D721Med (cell line): ENCODE data around the gene GTF2F1.

Experiments
- DNase-seq: peaks from one replicate; pipeline ENCODE4 v3.0.0; 2011; ENCODE audit warnings: low spot score; ENCODE audit not compliant: insufficient read length
- FAIRE-seq: peaks from 2 replicates; lab custom pipeline; 2011; peaks lifted over from hg19 to GRCh38; lab: Jason Lieb, UNC
- CTCF ChIP-seq: IDR thresholded peaks from 2 replicates; pipeline ENCODE4 v1.5.1; 2012; ENCODE audit warnings: mild to moderate bottlenecking, control low read depth; ENCODE audit not compliant: insufficient read depth; ENCODE audit errors: missing control alignments

Gene GTF2F1

DNA sequence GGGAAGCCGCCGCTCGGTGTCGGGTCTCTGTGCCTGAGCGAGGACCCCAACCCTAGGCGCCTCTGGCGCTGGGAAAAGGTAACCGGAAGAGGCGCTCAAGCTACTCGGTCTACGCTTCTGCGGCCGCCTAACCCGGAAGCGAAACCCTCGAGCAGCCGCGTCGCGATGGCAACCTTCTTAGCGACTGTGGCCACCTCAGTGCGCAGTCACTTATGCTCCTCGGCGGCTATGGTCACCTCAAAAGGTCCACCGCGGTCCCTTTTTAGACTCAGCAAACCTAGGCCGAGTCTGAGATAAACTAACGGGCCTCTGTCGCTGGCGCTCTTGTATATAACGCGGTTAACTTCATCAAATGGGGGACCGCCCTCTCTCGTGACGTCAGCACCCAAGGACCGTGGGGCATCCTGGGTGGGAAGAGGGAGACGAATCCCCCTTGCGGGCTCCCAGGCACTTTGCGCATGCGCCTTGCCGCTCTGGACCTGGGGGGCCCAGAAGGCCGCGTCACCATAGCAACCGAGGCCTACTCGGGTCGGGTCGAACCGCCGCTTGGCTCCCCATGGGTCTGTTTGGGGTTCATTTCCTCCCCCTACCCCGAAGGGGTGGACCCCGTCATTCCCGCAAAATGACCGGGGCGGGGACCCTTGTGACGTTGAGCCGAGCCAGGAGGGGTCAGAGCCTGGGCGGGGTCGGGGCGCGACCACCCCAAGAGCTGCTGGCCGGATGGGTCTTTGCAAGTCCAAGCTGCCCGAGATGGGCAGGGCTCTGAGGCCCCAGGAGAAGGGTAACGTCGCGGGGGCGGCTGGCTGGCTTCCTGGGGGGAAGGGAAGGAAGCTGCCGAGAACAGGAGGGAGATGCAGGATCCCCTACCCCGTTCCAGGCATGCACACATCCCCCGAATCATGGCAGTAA lies at the start of gene GTF2F1:
GTF2F1 (minus strand) TSS at position 91 of the 909 bp plus-strand sequence. CDS start 169 bp downstream, outside the sequence.
- FAIRE-seq (no peak), DNase-seq (peak; percentile 89)
- no peak for TF ChIP-seq CTCF

DNA sequence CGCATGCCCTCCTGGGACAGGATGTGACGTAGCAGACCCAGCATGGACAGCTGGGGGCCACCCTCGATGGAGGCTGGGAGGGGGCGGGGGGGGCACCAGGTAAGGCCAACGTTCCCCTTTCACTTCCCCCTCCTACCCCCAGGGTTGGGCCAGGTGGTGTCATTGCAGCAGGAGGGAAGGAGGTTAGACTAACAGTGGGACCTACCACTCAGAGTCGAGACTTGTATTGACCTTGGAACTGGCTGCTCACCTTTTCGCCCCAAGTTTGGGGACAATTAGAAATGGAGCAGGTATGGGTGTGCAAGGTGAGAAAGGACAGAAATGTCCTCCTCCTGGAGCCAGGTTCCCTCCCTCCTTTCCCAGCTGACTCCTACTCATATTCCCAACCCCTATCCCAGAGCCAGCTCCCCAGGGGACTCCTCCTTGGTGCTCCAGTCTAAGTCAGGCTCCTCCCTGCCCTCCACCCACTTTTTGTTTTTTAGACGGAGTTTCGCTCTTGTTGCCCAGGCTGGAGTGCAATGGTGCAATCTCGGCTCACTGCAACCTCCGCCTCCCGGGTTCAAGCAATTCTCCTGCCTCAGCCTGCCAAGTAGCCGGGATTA lies 49.2 kb upstream of the GTF2F1 start:
- no peak for DNase-seq
- no peak for FAIRE-seq
- no peak for TF ChIP-seq CTCF

DNA sequence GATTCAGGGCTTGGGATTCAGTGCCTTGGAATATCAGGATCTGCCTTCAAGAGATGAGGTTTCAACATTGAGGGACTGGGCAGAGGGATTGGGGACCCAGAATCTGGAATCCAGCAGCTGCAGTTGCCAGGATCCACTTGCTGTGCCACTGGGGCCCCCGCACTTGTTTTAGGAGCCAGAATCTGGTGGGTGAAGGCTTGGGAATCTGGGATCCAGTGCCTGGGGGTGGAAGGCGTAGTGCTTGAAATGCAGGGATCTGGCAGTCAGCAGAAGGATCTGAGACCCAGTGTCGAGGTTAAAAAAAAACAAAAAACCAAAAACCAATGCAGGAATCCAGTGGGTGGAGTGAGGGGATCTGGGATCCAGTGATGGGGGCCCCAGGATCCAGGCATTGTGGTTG lies 47.9 kb upstream of the GTF2F1 start:
- DNase-seq (no peak), FAIRE-seq (no peak)
- no peak for TF ChIP-seq CTCF

- TF ChIP-seq CTCF, result no peak
- DNase-seq, result no peak
- FAIRE-seq, result no peak
Measured at GRCh38 chr19:6439743-6440142, 46.8 kb upstream of the GTF2F1 start.

DNA sequence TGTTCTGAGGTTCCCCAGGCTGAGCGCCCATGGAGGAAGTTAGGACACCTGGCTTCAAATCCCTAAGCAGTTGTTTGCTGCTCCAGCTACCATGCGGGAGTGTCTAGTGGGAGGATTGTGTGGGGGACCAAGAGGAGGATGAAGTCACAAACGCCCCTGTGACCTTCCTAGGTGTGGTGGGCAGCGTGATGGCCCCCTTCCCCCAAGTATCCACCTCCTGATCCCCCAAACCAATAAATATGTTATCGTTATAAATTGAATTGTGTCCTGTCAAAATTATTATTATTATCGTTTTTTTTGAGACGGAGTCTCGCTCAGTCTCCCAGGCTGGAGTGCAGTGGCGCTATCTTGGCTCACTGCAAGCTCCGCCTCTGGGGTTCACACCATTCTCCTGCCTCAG lies 40.7 kb upstream of the GTF2F1 start, which contains the start of gene SLC25A41:
SLC25A41 (minus strand) TSS at position 101 of the 400 bp plus-strand sequence; CDS start at position 31, 70 bp downstream.
- no peak for FAIRE-seq
- no peak for TF ChIP-seq CTCF

DNA sequence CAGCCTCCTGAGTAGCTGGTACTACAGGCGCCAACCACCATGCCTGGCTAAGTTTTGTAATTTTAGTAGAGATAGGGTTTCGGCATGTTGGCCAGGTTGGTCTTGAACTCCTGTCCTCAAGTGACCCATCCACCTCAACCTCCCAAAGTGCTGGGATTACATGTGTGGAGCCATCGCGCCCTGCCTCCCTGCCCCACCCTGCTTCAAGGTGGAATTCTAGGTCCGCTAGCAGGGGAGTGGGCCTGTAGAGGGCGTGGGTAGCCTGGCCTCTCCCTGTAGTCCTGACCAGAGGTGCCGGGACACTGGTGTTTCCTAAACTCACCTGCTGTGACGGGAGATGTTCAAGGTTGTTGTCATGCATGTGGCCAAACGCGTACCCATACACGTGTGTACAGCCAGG lies 40.2 kb upstream of the GTF2F1 start:
- FAIRE-seq (no peak), DNase-seq (no peak)
- no peak for TF ChIP-seq CTCF

More for the DNA sequence above, 40.7 kb upstream of the GTF2F1 start, which contains the start of gene SLC25A41:
- DNase-seq, result no peak

GRCh38 chr19:6431891-6432290 lies 38.9 kb upstream of the GTF2F1 start:
- FAIRE-seq, result no peak

More at GRCh38 chr19:6431891-6432290, 38.9 kb upstream of the GTF2F1 start:
- no peak for DNase-seq
- no peak for TF ChIP-seq CTCF
